H9 (cell line): Measurements from ENCODE around the gene SLC6A3. TPM values are rescaled to one million over a fixed set of nuclear protein-coding genes. Genes with fewer than 3 reads are reported as not detected.
A peak's percentile ranks its signal among the peaks of the same experiment; 100 is the strongest.

Source experiments
- DNase-seq: peaks from one replicate; pipeline ENCODE4 v3.0.0-alpha.2; 2017
- H2AFZ ChIP-seq: one replicate; pipeline ENCODE4 v1.6.1; 2013; ENCODE audit warnings: mild to moderate bottlenecking, low read length, control low read depth, moderate library complexity
- H2AK5ac ChIP-seq: 2 replicates; pipeline ENCODE4 v1.6.1; 2013; ENCODE audit warnings: low read length, control low read depth, mixed read lengths; ENCODE audit not compliant: insufficient read length
- H2BK120ac ChIP-seq: one replicate; pipeline ENCODE4 v1.6.1; 2013; ENCODE audit warnings: low read depth, mild to moderate bottlenecking, low read length, control low read depth, inconsistent platforms; ENCODE audit not compliant: poor library complexity, severe bottlenecking
- H2BK12ac ChIP-seq: 2 replicates; pipeline ENCODE4 v1.6.1; 2013; ENCODE audit warnings: low read length, control low read depth, mixed read lengths, low read depth; ENCODE audit not compliant: insufficient read length
- H2BK15ac ChIP-seq: 2 replicates; pipeline ENCODE4 v1.6.1; 2013; ENCODE audit warnings: low read depth, low read length, control low read depth
- H2BK20ac ChIP-seq: one replicate; pipeline ENCODE4 v1.6.1; 2013; ENCODE audit warnings: low read depth, mild to moderate bottlenecking, low read length, control low read depth, inconsistent platforms; ENCODE audit not compliant: poor library complexity, severe bottlenecking
- H2BK5ac ChIP-seq: 2 replicates; pipeline ENCODE4 v1.6.1; 2013; ENCODE audit warnings: low read length, control low read depth, mixed read lengths; ENCODE audit not compliant: insufficient read length
- H3K14ac ChIP-seq: 2 replicates; pipeline ENCODE4 v1.6.1; 2013; ENCODE audit warnings: low read length, control low read depth; ENCODE audit not compliant: insufficient read depth
- H3K18ac ChIP-seq: 2 replicates; pipeline ENCODE4 v1.6.1; 2013; ENCODE audit warnings: low read depth, mild to moderate bottlenecking, mixed read lengths, low read length, control low read depth; ENCODE audit not compliant: insufficient read length
- H3K23ac ChIP-seq: 2 replicates; pipeline ENCODE4 v1.6.1; 2013; ENCODE audit warnings: low read length, control low read depth, mixed read lengths, low read depth; ENCODE audit not compliant: insufficient read length
- H3K23me2 ChIP-seq: 2 replicates; pipeline ENCODE4 v1.6.1; 2013; ENCODE audit warnings: low read depth, mild to moderate bottlenecking, mixed read lengths, low read length, control low read depth; ENCODE audit not compliant: insufficient read length, poor library complexity, severe bottlenecking
- H3K27ac ChIP-seq: 2 replicates; pipeline ENCODE4 v1.5.1; 2013; ENCODE audit warnings: low read length, control low read depth, mixed read lengths, low read depth; ENCODE audit not compliant: insufficient read length
- H3K27me3 ChIP-seq: 2 replicates; pipeline ENCODE4 v1.6.1; 2013; ENCODE audit warnings: low read length, control low read depth, inconsistent platforms; ENCODE audit not compliant: insufficient read depth
- H3K4ac ChIP-seq: 2 replicates; pipeline ENCODE4 v1.6.1; 2013; ENCODE audit warnings: low read depth, mild to moderate bottlenecking, control low read depth, inconsistent platforms, low read length, moderate library complexity
- H3K4me1 ChIP-seq: 2 replicates; pipeline ENCODE4 v1.6.1; 2013; ENCODE audit warnings: low read length, control low read depth, inconsistent platforms; ENCODE audit not compliant: insufficient read depth
- H3K4me2 ChIP-seq: 2 replicates; pipeline ENCODE4 v1.6.1; 2013; ENCODE audit warnings: low read length, control low read depth, mixed read lengths; ENCODE audit not compliant: insufficient read length, insufficient read depth
- H3K56ac ChIP-seq: 2 replicates; pipeline ENCODE4 v1.6.1; 2013; ENCODE audit warnings: low read depth, mild to moderate bottlenecking, mixed read lengths, low read length, control low read depth; ENCODE audit not compliant: insufficient read length
- H3K79me1 ChIP-seq: 2 replicates; pipeline ENCODE4 v1.6.1; 2013; ENCODE audit warnings: low read depth, mild to moderate bottlenecking, moderate library complexity, low read length, control low read depth, inconsistent platforms; ENCODE audit not compliant: insufficient read depth, poor library complexity, severe bottlenecking
- H3K79me2 ChIP-seq: 2 replicates; pipeline ENCODE4 v1.6.1; 2013; ENCODE audit warnings: low read length, control low read depth, inconsistent platforms; ENCODE audit not compliant: insufficient read depth
- H3K9ac ChIP-seq: 2 replicates; pipeline ENCODE4 v1.6.1; 2013; ENCODE audit warnings: low read length, control low read depth, mixed read lengths; ENCODE audit not compliant: insufficient read length; ENCODE audit errors: extremely low read depth
- H3K9me3 ChIP-seq: one replicate; pipeline ENCODE4 v1.6.1; 2013; ENCODE audit warnings: low read depth, low read length, inconsistent platforms; ENCODE audit not compliant: control insufficient read depth
- H3T11ph ChIP-seq: one replicate; pipeline ENCODE4 v1.6.1; 2013; ENCODE audit warnings: mild to moderate bottlenecking, low read length, control low read depth, inconsistent platforms
- H4K20me1 ChIP-seq: one replicate; pipeline ENCODE4 v1.6.1; 2013; ENCODE audit not compliant: control insufficient read depth, insufficient read length, insufficient read depth
- H4K5ac ChIP-seq: 2 replicates; pipeline ENCODE4 v1.6.1; 2013; ENCODE audit warnings: low read depth, mild to moderate bottlenecking, mixed read lengths, low read length, control low read depth; ENCODE audit not compliant: insufficient read length
- H4K8ac ChIP-seq: replicated peaks from 2 replicates; pipeline ENCODE4 v1.6.1; 2013; ENCODE audit warnings: low read length, control low read depth, mixed read lengths, low read depth; ENCODE audit not compliant: insufficient read length
- H4K91ac ChIP-seq: 2 replicates; pipeline ENCODE4 v1.6.1; 2013; ENCODE audit warnings: low read depth, mild to moderate bottlenecking, moderate library complexity, mixed read lengths, low read length, control low read depth; ENCODE audit not compliant: insufficient read length
- H3K27ac Mint-ChIP-seq, 3 experiments: 2 replicates in 2 of 3; 3 replicates in 1 of 3; pipeline ENCODE4 v1.8.0; 2020 to 2021; ENCODE audit warnings: mixed read lengths in 3 of 3, mild to moderate bottlenecking in 1 of 3, moderate library complexity in 1 of 3
- H3K27me3 Mint-ChIP-seq: 2 replicates; pipeline ENCODE4 v1.8.0; 2021; ENCODE audit warnings: low read depth, mild to moderate bottlenecking, moderate library complexity, mixed read lengths
- H3K36me3 Mint-ChIP-seq, 3 experiments: 2 replicates in 2 of 3; 3 replicates in 1 of 3; pipeline ENCODE4 v1.8.0; 2020 to 2021; ENCODE audit warnings: low read depth in 3 of 3, mixed read lengths in 3 of 3; ENCODE audit not compliant: insufficient read depth in 1 of 3
- H3K4me1 Mint-ChIP-seq, 2 experiments: 2 replicates each; pipeline ENCODE4 v1.8.0; 2020; ENCODE audit warnings: mixed read lengths in 2 of 2
- H3K4me3 Mint-ChIP-seq, 2 experiments: 2 replicates in 1 of 2; 3 replicates in 1 of 2; pipeline ENCODE4 v1.8.0; 2020 to 2021; ENCODE audit warnings: mild to moderate bottlenecking in 2 of 2, mixed read lengths in 2 of 2, moderate library complexity in 1 of 2
- H3K9me3 Mint-ChIP-seq, 2 experiments: 2 replicates in 1 of 2; 3 replicates in 1 of 2; pipeline ENCODE4 v1.8.0; 2020; ENCODE audit warnings: mild to moderate bottlenecking in 2 of 2, mixed read lengths in 2 of 2, moderate library complexity in 1 of 2
- CTCF ChIP-seq: fragments of 200-600 bp; sonication (generic); conservative IDR thresholded peaks from 3 replicates; pipeline ENCODE4 v1.8.0; 2021; ENCODE audit warnings: antibody characterized with exemption, mild to moderate bottlenecking
- WGBS: extraction: QIAGEN DNeasy Blood & Tissue Kit; methylation state at CpG from one replicate; pipeline ENCODE4 v1.1.7; 2013; ENCODE audit warnings: missing lambda C conversion rate, low lambda C conversion rate, mixed read lengths; ENCODE audit not compliant: insufficient read length; ENCODE audit errors: extremely low coverage; 5-methylcytosine and 5-hydroxymethylcytosine counted together
- total RNA-seq: library from RNA; stranded (reverse); gene quantifications from 2 replicates; pipeline ENCODE4 v1.2.1, GENCODE V29; 2021

Gene SLC6A3
- total RNA-seq, 1 experiment from 2014 or later = 0.61 TPM

- Histone ChIP-seq H2BK20ac (no peak overlapping the region), H3K4ac (no peak overlapping the region), H3K18ac (no peak overlapping the region), H4K20me1 (no peaks in the 10 kb centered on the region), H2BK15ac (no peak overlapping the region), H3K79me2 (no peaks in the 10 kb centered on the region), H3K4me2 (no peak overlapping the region), H3K4me1 (no peaks in the 10 kb centered on the region), H2BK12ac (no peak overlapping the region), H2AK5ac (no peak overlapping the region), H3K27me3 (no peaks in the 10 kb centered on the region), H4K5ac (peak overlapping the region; percentile 56), H3K9ac (no peak overlapping the region), H3K27ac (no peak overlapping the region), H2AFZ (no peak overlapping the region), H3K14ac (no peak overlapping the region; the same call in 1 of the 2 replicates), H2BK120ac (no peak overlapping the region), H3K9me3 (no peaks in the 10 kb centered on the region), H2BK5ac (no peak overlapping the region), H3T11ph (no peak overlapping the region), H3K79me1 (no peaks in the 10 kb centered on the region), H3K23me2 (no peaks in the 10 kb centered on the region), H3K23ac (no peak overlapping the region), H4K8ac (peak overlapping the region; percentile 47), H3K56ac (no peak overlapping the region), H4K91ac (no peak overlapping the region)
- Mint-ChIP-seq H3K4me1 (peaks cover 0 to 14% of the 10 kb centered on the region in 2 experiments; a peak in 1 of 4 replicates), H3K9me3 (no peaks in the 10 kb centered on the region), H3K36me3 (no peaks in the 10 kb centered on the region; a peak in 1 of 7 replicates), H3K4me3 (no peak overlapping the region), H3K27me3 (peaks cover 12% of the 10 kb centered on the region), H3K27ac (no peak overlapping the region)
- DNase-seq = no peak
- WGBS = no CpG with 5 or more reads among the region's 24 CpGs
- TF ChIP-seq CTCF = no peak
These were observed 42.5 kb downstream of the SLC6A3 start for GRCh38 chr5:1402611-1403255.
